ENCODE data around the gene VSIG10. TPM values are rescaled to one million over a fixed set of nuclear protein-coding genes. Genes with fewer than 3 reads are reported as not detected.
A peak's percentile ranks its signal among the peaks of the same experiment; 100 is the strongest.

The VSIG10 gene
- total and polyA plus RNA-seq, 2 of the 13 experiments (the other 11 are each of a cell fraction or from before 2014, with no cell fraction given): 25.6 to 42.5 TPM

DNA sequence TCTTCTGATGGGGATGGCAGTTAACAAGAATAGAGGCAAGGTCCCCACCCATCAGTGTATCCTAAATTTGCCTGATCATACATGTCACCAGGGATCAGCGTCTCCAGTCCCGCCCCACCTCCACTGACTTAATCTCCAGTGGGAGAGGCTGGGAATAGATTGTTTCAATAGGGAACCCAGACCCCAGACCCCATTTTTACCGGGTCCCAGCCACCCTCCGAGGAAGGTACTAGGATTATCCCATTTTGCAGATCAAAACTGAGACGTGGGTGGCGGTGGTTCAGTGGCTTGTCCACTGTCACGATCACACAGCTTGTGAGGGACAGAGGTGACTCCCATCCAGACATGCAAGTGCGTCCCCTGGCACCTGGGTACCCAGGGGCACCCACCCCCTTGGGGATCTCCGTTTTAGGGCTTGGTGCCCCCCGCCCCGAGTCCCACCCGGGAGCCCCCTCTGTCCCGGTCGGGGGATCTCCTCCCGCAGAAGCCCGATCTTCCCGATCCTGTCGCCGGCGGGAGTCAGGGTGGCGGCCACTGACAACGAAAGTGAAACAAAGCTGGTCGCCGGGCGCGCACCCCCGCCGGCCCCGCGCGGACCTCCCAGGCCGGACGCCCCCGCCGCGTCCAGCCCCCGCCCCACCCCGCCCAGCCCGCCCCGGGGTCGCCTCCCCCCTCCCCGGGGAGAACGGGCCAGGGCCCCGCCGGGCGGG lies 43.4 kb downstream of the VSIG10 start (continued):
- TF ChIP-seq, protein P1, sequence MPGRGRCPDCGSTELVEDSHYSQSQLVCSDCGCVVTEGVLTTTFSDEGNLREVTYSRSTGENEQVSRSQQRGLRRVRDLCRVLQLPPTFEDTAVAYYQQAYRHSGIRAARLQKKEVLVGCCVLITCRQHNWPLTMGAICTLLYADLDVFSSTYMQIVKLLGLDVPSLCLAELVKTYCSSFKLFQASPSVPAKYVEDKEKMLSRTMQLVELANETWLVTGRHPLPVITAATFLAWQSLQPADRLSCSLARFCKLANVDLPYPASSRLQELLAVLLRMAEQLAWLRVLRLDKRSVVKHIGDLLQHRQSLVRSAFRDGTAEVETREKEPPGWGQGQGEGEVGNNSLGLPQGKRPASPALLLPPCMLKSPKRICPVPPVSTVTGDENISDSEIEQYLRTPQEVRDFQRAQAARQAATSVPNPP (CRISPR knock-in tag; IDR thresholded peaks at IDR 0.05): no peak
- TF ChIP-seq KDM2A (CRISPR knock-in tag; IDR thresholded peaks at IDR 0.05; ENCODE audit: borderline replicate concordance, low read depth): peak; percentile 26; the same call in 1 of the 2 replicates
- 0 out of 2 replicates have a peak, but pooled peaks have one; percentile 63 for TF ChIP-seq IRF2 (CRISPR knock-in tag; IDR thresholded peaks at IDR 0.05)
- TF ChIP-seq HNRNPL (IDR thresholded peaks at IDR 0.05; ENCODE audit: low read depth, low read length): no peak
- TF ChIP-seq, protein P2, sequence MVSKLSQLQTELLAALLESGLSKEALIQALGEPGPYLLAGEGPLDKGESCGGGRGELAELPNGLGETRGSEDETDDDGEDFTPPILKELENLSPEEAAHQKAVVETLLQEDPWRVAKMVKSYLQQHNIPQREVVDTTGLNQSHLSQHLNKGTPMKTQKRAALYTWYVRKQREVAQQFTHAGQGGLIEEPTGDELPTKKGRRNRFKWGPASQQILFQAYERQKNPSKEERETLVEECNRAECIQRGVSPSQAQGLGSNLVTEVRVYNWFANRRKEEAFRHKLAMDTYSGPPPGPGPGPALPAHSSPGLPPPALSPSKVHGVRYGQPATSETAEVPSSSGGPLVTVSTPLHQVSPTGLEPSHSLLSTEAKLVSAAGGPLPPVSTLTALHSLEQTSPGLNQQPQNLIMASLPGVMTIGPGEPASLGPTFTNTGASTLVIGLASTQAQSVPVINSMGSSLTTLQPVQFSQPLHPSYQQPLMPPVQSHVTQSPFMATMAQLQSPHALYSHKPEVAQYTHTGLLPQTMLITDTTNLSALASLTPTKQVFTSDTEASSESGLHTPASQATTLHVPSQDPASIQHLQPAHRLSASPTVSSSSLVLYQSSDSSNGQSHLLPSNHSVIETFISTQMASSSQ (IDR thresholded peaks at IDR 0.05; ENCODE audit: low read depth): no peak
- TF ChIP-seq, protein P2 (CRISPR knock-in tag; IDR thresholded peaks at IDR 0.05; ENCODE audit: borderline replicate concordance): no peak
- TF ChIP-seq RFXANK (CRISPR knock-in tag; IDR thresholded peaks at IDR 0.05): no peak
- TF ChIP-seq ZNF589 (CRISPR knock-in tag; conservative IDR thresholded peaks at IDR 0.05): no peak
- no peak for TF ChIP-seq CCAR2 (optimal IDR thresholded peaks at IDR 0.05; ENCODE audit: low read depth, low read length)
- TF ChIP-seq KDM1A (CRISPR knock-in tag; IDR thresholded peaks at IDR 0.05): no peak
- peak; percentile 38; the same call in 1 of the 2 replicates for TF ChIP-seq ZNF501 (CRISPR knock-in tag; IDR thresholded peaks at IDR 0.05)
- TF ChIP-seq, protein P3, sequence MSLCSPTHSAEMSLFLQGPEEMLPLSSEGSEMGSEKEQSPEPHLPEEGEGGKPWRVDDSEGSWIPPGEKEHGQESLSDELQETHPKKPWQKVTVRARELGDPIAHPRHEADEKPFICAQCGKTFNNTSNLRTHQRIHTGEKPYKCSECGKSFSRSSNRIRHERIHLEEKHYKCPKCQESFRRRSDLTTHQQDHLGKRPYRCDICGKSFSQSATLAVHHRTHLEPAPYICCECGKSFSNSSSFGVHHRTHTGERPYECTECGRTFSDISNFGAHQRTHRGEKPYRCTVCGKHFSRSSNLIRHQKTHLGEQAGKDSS (CRISPR knock-in tag; IDR thresholded peaks at IDR 0.05; ENCODE audit: borderline replicate concordance, low read depth): no peak
- 0 out of 2 replicates have a peak, but pooled peaks have one; percentile 49 for TF ChIP-seq SMAD1 (CRISPR knock-in tag; IDR thresholded peaks at IDR 0.05; ENCODE audit: borderline replicate concordance, low read depth)
- TF ChIP-seq, protein P4, sequence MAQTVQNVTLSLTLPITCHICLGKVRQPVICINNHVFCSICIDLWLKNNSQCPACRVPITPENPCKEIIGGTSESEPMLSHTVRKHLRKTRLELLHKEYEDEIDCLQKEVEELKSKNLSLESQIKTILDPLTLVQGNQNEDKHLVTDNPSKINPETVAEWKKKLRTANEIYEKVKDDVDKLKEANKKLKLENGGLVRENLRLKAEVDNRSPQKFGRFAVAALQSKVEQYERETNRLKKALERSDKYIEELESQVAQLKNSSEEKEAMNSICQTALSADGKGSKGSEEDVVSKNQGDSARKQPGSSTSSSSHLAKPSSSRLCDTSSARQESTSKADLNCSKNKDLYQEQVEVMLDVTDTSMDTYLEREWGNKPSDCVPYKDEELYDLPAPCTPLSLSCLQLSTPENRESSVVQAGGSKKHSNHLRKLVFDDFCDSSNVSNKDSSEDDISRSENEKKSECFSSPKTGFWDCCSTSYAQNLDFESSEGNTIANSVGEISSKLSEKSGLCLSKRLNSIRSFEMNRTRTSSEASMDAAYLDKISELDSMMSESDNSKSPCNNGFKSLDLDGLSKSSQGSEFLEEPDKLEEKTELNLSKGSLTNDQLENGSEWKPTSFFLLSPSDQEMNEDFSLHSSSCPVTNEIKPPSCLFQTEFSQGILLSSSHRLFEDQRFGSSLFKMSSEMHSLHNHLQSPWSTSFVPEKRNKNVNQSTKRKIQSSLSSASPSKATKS (CRISPR knock-in tag; IDR thresholded peaks at IDR 0.05): no peak
- TF ChIP-seq AKAP8 (CRISPR knock-in tag; IDR thresholded peaks at IDR 0.05): no peak
- TF ChIP-seq, protein P5, sequence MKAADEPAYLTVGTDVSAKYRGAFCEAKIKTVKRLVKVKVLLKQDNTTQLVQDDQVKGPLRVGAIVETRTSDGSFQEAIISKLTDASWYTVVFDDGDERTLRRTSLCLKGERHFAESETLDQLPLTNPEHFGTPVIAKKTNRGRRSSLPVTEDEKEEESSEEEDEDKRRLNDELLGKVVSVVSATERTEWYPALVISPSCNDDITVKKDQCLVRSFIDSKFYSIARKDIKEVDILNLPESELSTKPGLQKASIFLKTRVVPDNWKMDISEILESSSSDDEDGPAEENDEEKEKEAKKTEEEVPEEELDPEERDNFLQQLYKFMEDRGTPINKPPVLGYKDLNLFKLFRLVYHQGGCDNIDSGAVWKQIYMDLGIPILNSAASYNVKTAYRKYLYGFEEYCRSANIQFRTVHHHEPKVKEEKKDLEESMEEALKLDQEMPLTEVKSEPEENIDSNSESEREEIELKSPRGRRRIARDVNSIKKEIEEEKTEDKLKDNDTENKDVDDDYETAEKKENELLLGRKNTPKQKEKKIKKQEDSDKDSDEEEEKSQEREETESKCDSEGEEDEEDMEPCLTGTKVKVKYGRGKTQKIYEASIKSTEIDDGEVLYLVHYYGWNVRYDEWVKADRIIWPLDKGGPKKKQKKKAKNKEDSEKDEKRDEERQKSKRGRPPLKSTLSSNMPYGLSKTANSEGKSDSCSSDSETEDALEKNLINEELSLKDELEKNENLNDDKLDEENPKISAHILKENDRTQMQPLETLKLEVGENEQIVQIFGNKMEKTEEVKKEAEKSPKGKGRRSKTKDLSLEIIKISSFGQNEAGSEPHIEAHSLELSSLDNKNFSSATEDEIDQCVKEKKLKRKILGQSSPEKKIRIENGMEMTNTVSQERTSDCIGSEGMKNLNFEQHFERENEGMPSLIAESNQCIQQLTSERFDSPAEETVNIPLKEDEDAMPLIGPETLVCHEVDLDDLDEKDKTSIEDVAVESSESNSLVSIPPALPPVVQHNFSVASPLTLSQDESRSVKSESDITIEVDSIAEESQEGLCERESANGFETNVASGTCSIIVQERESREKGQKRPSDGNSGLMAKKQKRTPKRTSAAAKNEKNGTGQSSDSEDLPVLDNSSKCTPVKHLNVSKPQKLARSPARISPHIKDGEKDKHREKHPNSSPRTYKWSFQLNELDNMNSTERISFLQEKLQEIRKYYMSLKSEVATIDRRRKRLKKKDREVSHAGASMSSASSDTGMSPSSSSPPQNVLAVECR (CRISPR knock-in tag; IDR thresholded peaks at IDR 0.05; ENCODE audit: borderline replicate concordance): peak; percentile 6; the same call in 1 of the 2 replicates
